Neural progenitor cell (in vitro differentiated cells): ENCODE measurements around the gene PPA1. TPM values are rescaled to one million over a fixed set of nuclear protein-coding genes. Genes with fewer than 3 reads are reported as not detected.

ENCODE experiments used
- DNase-seq: peaks from one replicate; pipeline ENCODE4 v3.0.0-alpha.2; 2016; ENCODE audit warnings: low spot score
- H2AFZ ChIP-seq: fragments of 200-600 bp; sonication (generic); replicated peaks from 2 replicates; pipeline ENCODE4 v1.6.1; 2016; ENCODE audit warnings: antibody characterized with exemption
- H3F3A ChIP-seq: fragments of 200-600 bp; sonication (generic); 2 replicates; pipeline ENCODE4 v1.6.1; 2016; ENCODE audit warnings: antibody characterized with exemption, low read depth
- H3K27ac ChIP-seq: fragments of 200-600 bp; sonication (generic); 2 replicates; pipeline ENCODE4 v1.5.1; 2016; ENCODE audit warnings: mild to moderate bottlenecking
- H3K27me3 ChIP-seq: fragments of 200-600 bp; sonication (generic); 2 replicates; pipeline ENCODE4 v1.6.1; 2016; ENCODE audit warnings: mild to moderate bottlenecking, moderate library complexity
- H3K36me3 ChIP-seq: fragments of 200-600 bp; sonication (generic); 2 replicates; pipeline ENCODE4 v1.5.1; 2016
- H3K4me1 ChIP-seq: fragments of 200-600 bp; sonication (generic); 2 replicates; pipeline ENCODE4 v1.6.1; 2016; ENCODE audit warnings: mixed run types
- H3K4me2 ChIP-seq: fragments of 200-600 bp; sonication (generic); 2 replicates; pipeline ENCODE4 v1.6.1; 2016
- H3K4me3 ChIP-seq: fragments of 200-600 bp; sonication (generic); 2 replicates; pipeline ENCODE4 v1.5.1; 2016
- H3K79me2 ChIP-seq: fragments of 200-600 bp; sonication (generic); 2 replicates; pipeline ENCODE4 v1.6.1; 2016; ENCODE audit warnings: low read depth
- H3K9ac ChIP-seq: fragments of 200-600 bp; sonication (generic); 2 replicates; pipeline ENCODE4 v1.6.1; 2016
- H3K9me3 ChIP-seq: fragments of 200-600 bp; sonication (generic); 2 replicates; pipeline ENCODE4 v1.5.1; 2016; ENCODE audit warnings: low read depth
- H4K20me1 ChIP-seq: fragments of 200-600 bp; sonication (generic); 2 replicates; pipeline ENCODE4 v1.6.1; 2016; ENCODE audit warnings: low read depth
- H3K27ac Mint-ChIP-seq: 3 replicates; pipeline ENCODE4 v1.8.0; 2021; ENCODE audit warnings: mixed read lengths
- H3K27me3 Mint-ChIP-seq: 2 replicates; pipeline ENCODE4 v1.8.0; 2022; ENCODE audit warnings: low read depth, mild to moderate bottlenecking, inconsistent platforms, moderate library complexity, mixed read lengths; ENCODE audit not compliant: insufficient read depth
- H3K36me3 Mint-ChIP-seq: 3 replicates; pipeline ENCODE4 v1.8.0; 2021; ENCODE audit warnings: mixed read lengths
- H3K4me1 Mint-ChIP-seq: 3 replicates; pipeline ENCODE4 v1.8.0; 2021; ENCODE audit warnings: mixed read lengths
- H3K4me3 Mint-ChIP-seq: 3 replicates; pipeline ENCODE4 v1.8.0; 2021; ENCODE audit warnings: mild to moderate bottlenecking, moderate library complexity, mixed read lengths
- H3K9me3 Mint-ChIP-seq: 3 replicates; pipeline ENCODE4 v1.8.0; 2020; ENCODE audit warnings: mixed read lengths
- CTCF ChIP-seq: fragments of 200-600 bp; sonication (generic); IDR thresholded peaks from 2 replicates; pipeline ENCODE4 v1.5.1; 2017; ENCODE audit warnings: antibody characterized with exemption, mild to moderate bottlenecking
- EZH2 ChIP-seq: fragments of 200-600 bp; sonication (generic); IDR thresholded peaks from 2 replicates; pipeline ENCODE4 v1.6.1; 2017; ENCODE audit warnings: antibody characterized with exemption, mild to moderate bottlenecking, moderate library complexity
- EZH2phosphoT487 ChIP-seq: fragments of 200-600 bp; sonication (generic); IDR thresholded peaks from 2 replicates; pipeline ENCODE4 v1.6.1; 2017; ENCODE audit warnings: antibody characterized with exemption
- total RNA-seq: library from RNA; depleted of rRNA; stranded (reverse); fragments of >200 nt; gene quantifications from 2 replicates; pipeline ENCODE4 v1.2.3, GENCODE V29; 2015; ENCODE audit warnings: low replicate concordance

Gene PPA1
- total RNA-seq, 1 donor from 2014 or later = 203 TPM

DNA sequence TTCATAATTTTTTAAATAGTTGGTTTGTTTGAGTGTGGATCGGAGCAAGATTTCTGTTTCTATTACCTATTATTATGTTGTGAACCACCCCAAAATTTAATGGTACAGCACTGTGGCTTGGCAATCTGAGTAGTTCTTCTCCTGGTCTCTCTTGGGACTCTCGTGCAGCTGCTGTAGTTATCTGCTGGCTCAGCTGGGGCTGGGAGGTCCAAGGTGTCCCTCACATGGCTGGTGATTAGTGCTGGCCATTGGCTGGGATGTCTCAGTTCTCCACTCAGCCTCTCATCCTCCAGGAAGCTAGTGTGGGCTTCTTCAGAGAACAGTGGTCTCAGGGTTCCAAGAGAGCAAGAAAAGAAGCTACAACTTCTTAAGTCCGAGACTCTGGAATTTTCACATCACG, 35.1 kb upstream of the PPA1 start:
- DNase-seq = no peak
- TF ChIP-seq CTCF (no peak), EZH2phosphoT487 (no peak), EZH2 (no peak)
- Histone ChIP-seq H3K9ac (no peak overlapping the region), H3K4me1 (no peaks in the 10 kb centered on the region), H3K27ac (no peak overlapping the region), H4K20me1 (no peaks in the 10 kb centered on the region), H3K27me3 (no peaks in the 10 kb centered on the region), H3K4me3 (no peak overlapping the region), H3K4me2 (no peak overlapping the region), H3F3A (no peaks in the 10 kb centered on the region), H2AFZ (no peak overlapping the region), H3K9me3 (no peaks in the 10 kb centered on the region), H3K79me2 (no peaks in the 10 kb centered on the region), H3K36me3 (no peaks in the 10 kb centered on the region)
- H3K9me3 Mint-ChIP-seq = no peaks in the 10 kb centered on the region
- H3K27me3 Mint-ChIP-seq = peaks cover 10% of the 10 kb centered on the region
- no peak overlapping the region for H3K27ac Mint-ChIP-seq
- peaks cover 7% of the 10 kb centered on the region for H3K4me1 Mint-ChIP-seq
- H3K4me3 Mint-ChIP-seq = no peak overlapping the region
- no peaks in the 10 kb centered on the region for H3K36me3 Mint-ChIP-seq

DNA sequence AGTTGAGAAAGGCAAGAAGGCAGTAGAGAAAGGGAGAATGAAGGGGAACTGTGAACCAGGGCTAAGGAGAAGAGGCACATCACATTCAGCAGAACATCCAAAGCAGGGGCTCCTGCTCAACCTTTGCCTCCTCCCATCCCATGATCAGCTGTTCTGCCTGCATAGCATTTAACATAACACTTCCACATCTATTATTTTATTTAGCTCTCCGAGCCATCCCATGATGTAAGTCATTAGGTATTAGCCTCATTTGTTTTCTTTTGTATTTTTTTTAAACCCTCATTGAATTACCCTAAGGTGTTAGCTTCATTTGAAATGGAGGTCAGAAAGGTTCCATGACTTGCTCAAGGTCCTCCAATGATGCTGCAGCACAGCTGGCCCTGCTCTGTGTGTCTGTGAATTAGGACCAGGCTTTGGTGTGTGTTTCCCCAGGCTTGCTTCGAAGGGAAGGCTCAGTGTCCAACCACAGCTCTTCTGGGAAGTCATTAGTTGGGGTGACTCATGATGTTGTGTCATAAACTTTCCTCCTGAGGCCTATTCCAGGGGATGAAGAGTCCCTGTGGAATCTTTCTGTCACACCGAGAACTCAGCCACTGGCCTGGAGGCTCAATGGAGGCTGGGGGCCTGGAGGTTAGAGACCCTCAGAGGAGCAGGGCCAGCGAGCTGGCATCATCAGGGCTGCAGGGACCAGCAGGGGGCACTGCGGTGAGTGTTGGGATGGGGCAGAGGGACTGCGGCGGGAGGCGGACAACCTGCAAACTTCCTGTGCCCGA, 34.1 kb upstream of the PPA1 start:
- Histone ChIP-seq H3K36me3 (no peaks in the 10 kb centered on the region), H3F3A (no peaks in the 10 kb centered on the region), H3K27ac (no peak overlapping the region), H3K27me3 (no peaks in the 10 kb centered on the region), H3K79me2 (no peaks in the 10 kb centered on the region), H3K9ac (no peak overlapping the region), H3K4me3 (no peak overlapping the region), H4K20me1 (no peaks in the 10 kb centered on the region), H2AFZ (no peak overlapping the region), H3K4me1 (no peaks in the 10 kb centered on the region), H3K4me2 (no peak overlapping the region), H3K9me3 (no peaks in the 10 kb centered on the region)
- Mint-ChIP-seq H3K9me3 (no peaks in the 10 kb centered on the region), H3K4me1 (peaks cover 2% of the 10 kb centered on the region), H3K4me3 (no peak overlapping the region), H3K27me3 (peaks cover 10% of the 10 kb centered on the region), H3K27ac (no peak overlapping the region), H3K36me3 (no peaks in the 10 kb centered on the region)
- TF ChIP-seq EZH2phosphoT487 (no peak), EZH2 (no peak), CTCF (peak; percentile 60)
- peak; percentile 51 for DNase-seq

- no peak overlapping the region for H3K4me2 ChIP-seq
- H3K27me3 ChIP-seq = no peaks in the 10 kb centered on the region
- H4K20me1 ChIP-seq = no peaks in the 10 kb centered on the region
- no peak overlapping the region for H2AFZ ChIP-seq
- H3F3A ChIP-seq = no peaks in the 10 kb centered on the region
- H3K36me3 Mint-ChIP-seq = no peaks in the 10 kb centered on the region
- H3K9me3 Mint-ChIP-seq = no peaks in the 10 kb centered on the region
- H3K27me3 Mint-ChIP-seq = peaks cover 10% of the 10 kb centered on the region
- no peak for DNase-seq
- no peaks in the 10 kb centered on the region for H3K36me3 ChIP-seq
- no peaks in the 10 kb centered on the region for H3K79me2 ChIP-seq
- H3K4me1 ChIP-seq = no peaks in the 10 kb centered on the region
- H3K4me3 ChIP-seq = no peak overlapping the region
- H3K9ac ChIP-seq = no peak overlapping the region
- no peaks in the 10 kb centered on the region for H3K4me1 Mint-ChIP-seq
- H3K9me3 ChIP-seq = no peaks in the 10 kb centered on the region
- no peak for TF ChIP-seq CTCF
- no peak for TF ChIP-seq EZH2phosphoT487
- TF ChIP-seq EZH2 = no peak
- H3K4me3 Mint-ChIP-seq = no peak overlapping the region
- no peak overlapping the region for H3K27ac ChIP-seq
- H3K27ac Mint-ChIP-seq = no peak overlapping the region
Measured at GRCh38 chr10:70266701-70267100, 33.5 kb upstream of the PPA1 start.
